A673 (cell line): ENCODE data around the gene WNK1. TPM values are rescaled to one million over a fixed set of nuclear protein-coding genes. Genes with fewer than 3 reads are reported as not detected.

Source experiments
- BruUV-seq: library from RNA; stranded (reverse); fragments of 400-500 nt; replicated peaks from 2 replicates; lab custom pipeline; 2021; lab: Mats Ljungman, UMichigan
- CTCF ChIA-PET: fragments of 300-600 bp; sonication (Branson Sonifier 250); formaldehyde crosslinking; loops from one replicate; lab custom pipeline; 2022; ENCODE audit warnings: antibody characterized with exemption; lab: Charles Lee
- POLR2A ChIA-PET: fragments of 300-600 bp; sonication (Branson Sonifier 250); formaldehyde crosslinking; loops from one replicate; lab custom pipeline; 2022; ENCODE audit warnings: antibody characterized with exemption; ENCODE audit not compliant: low non-redundant PET; lab: Charles Lee
- DNase-seq: peaks from one replicate; pipeline ENCODE4 v3.0.0-alpha.2; 2015; ENCODE audit warnings: low spot score
- H3K27ac ChIP-seq: fragments of 200-600 bp; sonication (generic); 2 replicates; pipeline ENCODE4 v1.5.1; 2016; ENCODE audit warnings: mixed run types, low read depth, mild to moderate bottlenecking, mixed read lengths, antibody characterized with exemption, low read length; ENCODE audit not compliant: poor library complexity, severe bottlenecking
- H3K27me3 ChIP-seq: fragments of 200-600 bp; sonication (generic); replicated peaks from 2 replicates; pipeline ENCODE4 v1.6.1; 2017; ENCODE audit warnings: mixed run types, low read depth, mild to moderate bottlenecking, mixed read lengths, antibody characterized with exemption, low read length; ENCODE audit not compliant: insufficient read depth, poor library complexity
- H3K36me3 ChIP-seq: fragments of 200-600 bp; sonication (generic); 2 replicates; pipeline ENCODE4 v1.6.1; 2016; ENCODE audit warnings: mixed run types, mild to moderate bottlenecking, mixed read lengths, antibody characterized with exemption, low read length; ENCODE audit not compliant: insufficient read depth, poor library complexity, severe bottlenecking
- H3K4me1 ChIP-seq: fragments of 200-600 bp; sonication (generic); 2 replicates; pipeline ENCODE4 v1.6.1; 2017; ENCODE audit warnings: mixed run types, mild to moderate bottlenecking, mixed read lengths, antibody characterized with exemption, low read length; ENCODE audit not compliant: insufficient read depth, poor library complexity, severe bottlenecking
- H3K4me3 ChIP-seq: fragments of 200-600 bp; sonication (generic); 2 replicates; pipeline ENCODE4 v1.5.1; 2016; ENCODE audit warnings: low read depth, mixed run types, mild to moderate bottlenecking, mixed read lengths, low read length; ENCODE audit not compliant: poor library complexity, severe bottlenecking
- H3K9me3 ChIP-seq: fragments of 200-600 bp; sonication (generic); 2 replicates; pipeline ENCODE4 v1.6.1; 2016; ENCODE audit warnings: mixed run types, low read depth, mild to moderate bottlenecking, mixed read lengths, antibody characterized with exemption, low read length; ENCODE audit not compliant: poor library complexity, severe bottlenecking
- EZH2 ChIP-seq: fragments of 200-600 bp; sonication (generic); IDR thresholded peaks from 2 replicates; pipeline ENCODE4 v1.6.1; 2017; ENCODE audit warnings: borderline replicate concordance, low read depth, mild to moderate bottlenecking, mixed read lengths, antibody characterized with exemption, low read length; ENCODE audit not compliant: poor library complexity, severe bottlenecking
- intact Hi-C: fragments of 100-400 bp; cut with micrococcal nuclease; formaldehyde crosslinking; loops from one replicate; pipeline ENCODE4 v1.10.0; 2022; ENCODE audit not compliant: unreplicated experiment
- total RNA-seq: library from RNA; stranded (reverse); gene quantifications from 2 replicates; pipeline ENCODE4 v1.2.3, GENCODE V29; 2021
- TF ChIP-seq, protein P1 (sequence below): fragments of 300-800, 200-600 bp; sonication (generic); conservative IDR thresholded peaks from 2 replicates; pipeline ENCODE4 v1.5.1; 2017; ENCODE audit warnings: low read depth, mild to moderate bottlenecking, antibody characterized with exemption, low read length, moderate library complexity, mixed read lengths

Gene WNK1
- total RNA-seq, 1 experiment from 2014 or later, result 161 TPM

GRCh38 chr12:737122-737739, 15.1 kb upstream of the WNK1 start:
- Histone ChIP-seq H3K4me1 (no peaks in the 10 kb centered on the region), H3K27me3 (no peaks in the 10 kb centered on the region), H3K36me3 (no peaks in the 10 kb centered on the region), H3K9me3 (no peaks in the 10 kb centered on the region), H3K4me3 (no peak overlapping the region), H3K27ac (no peak overlapping the region)
- DNase-seq, result no peak
- intact Hi-C loops, result no loop called here
- no TSS peak for BruUV-seq
- POLR2A ChIA-PET, result no interaction called here
- TF ChIP-seq EZH2, result no peak
- TF ChIP-seq, protein P1, sequence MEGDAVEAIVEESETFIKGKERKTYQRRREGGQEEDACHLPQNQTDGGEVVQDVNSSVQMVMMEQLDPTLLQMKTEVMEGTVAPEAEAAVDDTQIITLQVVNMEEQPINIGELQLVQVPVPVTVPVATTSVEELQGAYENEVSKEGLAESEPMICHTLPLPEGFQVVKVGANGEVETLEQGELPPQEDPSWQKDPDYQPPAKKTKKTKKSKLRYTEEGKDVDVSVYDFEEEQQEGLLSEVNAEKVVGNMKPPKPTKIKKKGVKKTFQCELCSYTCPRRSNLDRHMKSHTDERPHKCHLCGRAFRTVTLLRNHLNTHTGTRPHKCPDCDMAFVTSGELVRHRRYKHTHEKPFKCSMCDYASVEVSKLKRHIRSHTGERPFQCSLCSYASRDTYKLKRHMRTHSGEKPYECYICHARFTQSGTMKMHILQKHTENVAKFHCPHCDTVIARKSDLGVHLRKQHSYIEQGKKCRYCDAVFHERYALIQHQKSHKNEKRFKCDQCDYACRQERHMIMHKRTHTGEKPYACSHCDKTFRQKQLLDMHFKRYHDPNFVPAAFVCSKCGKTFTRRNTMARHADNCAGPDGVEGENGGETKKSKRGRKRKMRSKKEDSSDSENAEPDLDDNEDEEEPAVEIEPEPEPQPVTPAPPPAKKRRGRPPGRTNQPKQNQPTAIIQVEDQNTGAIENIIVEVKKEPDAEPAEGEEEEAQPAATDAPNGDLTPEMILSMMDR, result no peak
- CTCF ChIA-PET, result no interaction called here

DNA sequence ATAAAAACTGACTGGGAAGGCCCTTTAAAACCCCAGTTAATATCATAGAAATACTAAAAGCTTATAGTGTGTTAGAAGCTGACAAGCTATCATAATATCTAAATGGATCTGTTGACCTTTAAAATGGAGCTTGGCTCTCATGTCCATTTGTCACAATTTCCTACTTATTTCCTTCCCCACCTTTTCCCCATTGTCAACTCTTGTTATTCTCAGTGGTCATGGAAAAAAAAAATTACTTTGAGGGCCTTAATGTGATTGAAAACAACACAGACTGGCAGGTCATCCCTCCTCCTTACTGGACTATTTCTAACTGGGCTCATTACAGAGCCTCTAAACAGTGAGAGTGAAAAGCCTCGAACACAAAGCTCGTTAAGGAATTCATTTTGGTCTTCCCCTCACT, 13.7 kb upstream of the WNK1 start:
- no peak overlapping the region for H3K27ac ChIP-seq
- POLR2A ChIA-PET, result no interaction called here
- H3K27me3 ChIP-seq, result no peaks in the 10 kb centered on the region
- CTCF ChIA-PET, result no interaction called here
- no peaks in the 10 kb centered on the region for H3K36me3 ChIP-seq
- H3K4me3 ChIP-seq, result no peak overlapping the region
- no peaks in the 10 kb centered on the region for H3K4me1 ChIP-seq
- intact Hi-C loops, result no loop called here
- TF ChIP-seq, protein P1, result no peak
- no peak for TF ChIP-seq EZH2
- no peaks in the 10 kb centered on the region for H3K9me3 ChIP-seq
- DNase-seq, result no peak
- no TSS peak for BruUV-seq

DNA sequence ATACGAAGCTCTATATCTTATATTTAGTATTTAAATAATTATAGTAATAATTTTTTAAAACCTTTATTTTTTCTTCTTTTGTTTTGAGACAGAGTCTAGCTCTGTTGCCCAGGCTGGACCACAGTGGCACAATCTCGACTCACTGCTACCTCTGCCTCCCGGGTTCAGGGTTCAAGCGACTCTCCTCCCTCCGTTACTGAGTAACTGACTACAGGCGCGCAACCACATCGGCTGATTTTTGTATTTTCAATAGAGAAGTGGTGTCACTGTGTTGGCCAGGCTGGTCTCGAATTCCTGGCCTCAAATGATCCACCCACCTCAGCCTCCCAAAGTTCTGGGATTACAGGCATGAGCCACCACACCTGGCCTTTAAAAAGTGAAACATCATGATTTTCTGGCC, 13.0 kb upstream of the WNK1 start:
- H3K27me3 ChIP-seq, result no peaks in the 10 kb centered on the region
- no peaks in the 10 kb centered on the region for H3K36me3 ChIP-seq
- CTCF ChIA-PET, result no interaction called here
- DNase-seq, result no peak
- TF ChIP-seq EZH2, result no peak
- TF ChIP-seq, protein P1, result no peak
- intact Hi-C loops, result no loop called here
- POLR2A ChIA-PET, result no interaction called here
- BruUV-seq, result no TSS peak
- no peaks in the 10 kb centered on the region for H3K4me1 ChIP-seq
- H3K27ac ChIP-seq, result no peak overlapping the region
- H3K4me3 ChIP-seq, result no peak overlapping the region
- H3K9me3 ChIP-seq, result no peaks in the 10 kb centered on the region
